ENCODE results near the gene TJAP1.

DNA sequence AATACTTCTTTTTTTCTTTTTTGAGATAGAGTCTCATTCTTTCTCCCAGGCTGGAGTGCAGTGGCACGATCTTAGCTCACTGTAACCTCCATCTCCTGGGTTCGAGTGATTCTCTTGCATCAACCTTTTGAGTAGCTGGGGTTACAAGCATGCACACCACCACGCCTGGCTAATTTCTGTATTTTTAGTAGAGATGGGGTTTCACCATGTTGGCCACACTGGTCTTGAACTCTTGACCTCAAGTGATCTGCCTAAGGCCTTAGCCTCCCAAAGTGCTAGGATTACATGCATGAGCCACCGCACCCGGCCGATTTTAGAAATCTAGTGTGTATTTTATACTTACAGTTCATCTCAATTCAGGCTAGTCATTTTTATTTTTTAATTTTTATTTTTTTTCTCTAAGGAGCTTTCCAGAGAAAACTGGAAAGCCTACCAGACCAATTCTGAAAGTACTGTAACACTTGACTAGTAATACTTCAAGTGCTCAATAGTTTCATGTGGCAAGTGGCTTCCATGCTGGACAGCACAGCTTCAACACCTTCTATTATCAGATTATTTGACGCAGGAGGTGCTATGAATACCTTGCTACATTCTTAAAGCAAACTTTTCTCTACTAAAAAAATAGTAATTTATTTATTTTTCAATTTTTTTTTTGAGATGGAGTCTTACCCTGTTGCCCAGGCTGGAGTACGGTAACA is 64.6 kb downstream of the TJAP1 start:
- no peak for TF ChIP-seq SIX5 (IDR thresholded peaks at IDR 0.05; ENCODE audit: low read depth, low read length)
- TF ChIP-seq RXRA (IDR thresholded peaks at IDR 0.05; ENCODE audit: insufficient read depth, low read depth, low read length): no peak
- TF ChIP-seq SP1 (IDR thresholded peaks at IDR 0.05; ENCODE audit: low read depth, low read length): no peak

Data from H1 (cell line).